HEK293 (cell line): ENCODE results near the gene PPP2R3C.

ENCODE experiments used
- CTCF ChIA-PET: fragments of 350-600 bp; formaldehyde crosslinking; extraction: SDS; loops from one replicate; lab custom pipeline; 2021; ENCODE audit warnings: antibody characterized with exemption; lab: Yijun Ruan, JAX
- POLR2A ChIA-PET: fragments of 300-600 bp; formaldehyde crosslinking; extraction: SDS; loops from one replicate; lab custom pipeline; 2020; ENCODE audit warnings: antibody characterized with exemption, inconsistent platforms; lab: Yijun Ruan, JAX
- H3K27ac ChIP-seq: fragments of 200-500 bp; sonication (Bioruptor generic); 2 replicates; pipeline ENCODE4 v1.5.1; 2014; ENCODE audit warnings: low read depth, low read length, control low read depth, inconsistent platforms; ENCODE audit errors: extremely low read depth
- H3K36me3 ChIP-seq, 2 experiments: fragments of 200-500 bp in 1 of 2; sonication (Bioruptor generic) in 1 of 2; 1 replicate in 1 of 2; 2 replicates in 1 of 2; pipeline ENCODE4 v1.5.1; 2014 to 2017; ENCODE audit warnings: inconsistent platforms in 2 of 2, low read length in 2 of 2; ENCODE audit not compliant: control insufficient read depth in 2 of 2, insufficient read depth in 1 of 2
- H3K4me1 ChIP-seq: fragments of 200-500 bp; sonication (Bioruptor generic); 2 replicates; pipeline ENCODE4 v1.5.1; 2014; ENCODE audit warnings: mild to moderate bottlenecking, low read length, inconsistent platforms; ENCODE audit not compliant: control insufficient read depth, insufficient read depth
- H3K4me3 ChIP-seq: 2 replicates; pipeline ENCODE4 v1.5.1; 2011; ENCODE audit warnings: low read depth, mild to moderate bottlenecking, control low read depth, low read length, moderate library complexity
- H3K9me3 ChIP-seq: fragments of 200-500 bp; sonication (Bioruptor generic); 2 replicates; pipeline ENCODE4 v1.5.1; 2014; ENCODE audit warnings: low read depth, low read length, inconsistent platforms; ENCODE audit not compliant: control insufficient read depth, insufficient read depth
- GLI4 ChIP-seq: fragments of 450-650 bp; formaldehyde crosslinking; IDR thresholded peaks from 2 replicates; pipeline ENCODE4 v1.5.1; 2016; ENCODE audit warnings: missing biosample characterization, missing genetic modification characterization
- GLIS2 ChIP-seq: fragments of 450-650 bp; formaldehyde crosslinking; IDR thresholded peaks from 2 replicates; pipeline ENCODE4 v1.5.1; 2016; ENCODE audit warnings: missing biosample characterization, missing genetic modification characterization
- HOXC10 ChIP-seq: sonication (generic); formaldehyde crosslinking; IDR thresholded peaks from 2 replicates; pipeline ENCODE4 v1.8.1; 2023; ENCODE audit warnings: mild to moderate bottlenecking, missing genetic modification reagents
- HOXD13 ChIP-seq: sonication (generic); formaldehyde crosslinking; IDR thresholded peaks from 2 replicates; pipeline ENCODE4 v1.8.0; 2022; ENCODE audit warnings: missing genetic modification reagents, borderline replicate concordance
- IKZF3 ChIP-seq: fragments of 450-650 bp; IDR thresholded peaks from 2 replicates; pipeline ENCODE4 v1.5.0; 2018; ENCODE audit warnings: missing biosample characterization, mild to moderate bottlenecking, missing genetic modification characterization, moderate library complexity
- KLF9 ChIP-seq: fragments of 450-650 bp; formaldehyde crosslinking; IDR thresholded peaks from 2 replicates; pipeline ENCODE4 v1.5.1; 2016; ENCODE audit warnings: missing biosample characterization, missing genetic modification characterization, low read depth
- PATZ1 ChIP-seq: fragments of 450-650 bp; formaldehyde crosslinking; IDR thresholded peaks from 2 replicates; pipeline ENCODE4 v1.5.1; 2016; ENCODE audit warnings: missing biosample characterization, missing genetic modification characterization
- PRDM4 ChIP-seq: fragments of 450-650 bp; formaldehyde crosslinking; IDR thresholded peaks from 2 replicates; pipeline ENCODE4 v1.5.1; 2017; ENCODE audit warnings: missing biosample characterization, missing genetic modification characterization
- SETDB1 ChIP-seq: IDR thresholded peaks from one replicate; pipeline ENCODE4 v1.6.1; 2017; ENCODE audit warnings: mild to moderate bottlenecking, low read length, moderate library complexity, mixed read lengths; ENCODE audit not compliant: insufficient read length
- YY1 ChIP-seq: fragments of 450-650 bp; formaldehyde crosslinking; IDR thresholded peaks from 2 replicates; pipeline ENCODE4 v1.5.1; 2018; ENCODE audit warnings: missing biosample characterization, missing genetic modification characterization
- ZBTB8A ChIP-seq: fragments of 450-650 bp; formaldehyde crosslinking; IDR thresholded peaks from 2 replicates; pipeline ENCODE4 v1.5.1; 2016; ENCODE audit warnings: missing biosample characterization, missing genetic modification characterization
- ZEB2 ChIP-seq: fragments of 450-650 bp; formaldehyde crosslinking; IDR thresholded peaks from 2 replicates; pipeline ENCODE4 v1.5.1; 2016; ENCODE audit warnings: missing biosample characterization, missing genetic modification characterization
- ZFP37 ChIP-seq: fragments of 450-650 bp; formaldehyde crosslinking; IDR thresholded peaks from 2 replicates; pipeline ENCODE4 v1.5.1; 2016; ENCODE audit warnings: missing biosample characterization, missing genetic modification characterization
- ZNF302 ChIP-seq: fragments of 450-650 bp; formaldehyde crosslinking; IDR thresholded peaks from 2 replicates; pipeline ENCODE4 v1.5.1; 2016; ENCODE audit warnings: missing biosample characterization, missing genetic modification characterization, low read depth
- ZNF341 ChIP-seq: fragments of 450-650 bp; formaldehyde crosslinking; IDR thresholded peaks from 2 replicates; pipeline ENCODE4; 2016; ENCODE audit warnings: low read depth, missing biosample characterization, missing genetic modification characterization
- ZNF394 ChIP-seq: fragments of 450-650 bp; formaldehyde crosslinking; IDR thresholded peaks from 2 replicates; pipeline ENCODE4 v1.5.1; 2016; ENCODE audit warnings: missing biosample characterization, missing genetic modification characterization, mild to moderate bottlenecking, moderate library complexity, borderline replicate concordance
- ZNF701 ChIP-seq: fragments of 450-650 bp; formaldehyde crosslinking; IDR thresholded peaks from 2 replicates; pipeline ENCODE4 v1.5.1; 2016; ENCODE audit warnings: missing biosample characterization, missing genetic modification characterization
- ZNF776 ChIP-seq: fragments of 450-650 bp; formaldehyde crosslinking; IDR thresholded peaks from 2 replicates; pipeline ENCODE4 v1.5.0; 2017; ENCODE audit warnings: missing biosample characterization, missing genetic modification characterization, borderline replicate concordance
- ZSCAN16 ChIP-seq: fragments of 450-650 bp; formaldehyde crosslinking; IDR thresholded peaks from 2 replicates; pipeline ENCODE4 v1.5.1; 2016; ENCODE audit warnings: missing biosample characterization, missing genetic modification characterization
- ZXDB ChIP-seq: fragments of 450-650 bp; formaldehyde crosslinking; IDR thresholded peaks from 2 replicates; pipeline ENCODE4 v1.5.1; 2016; ENCODE audit warnings: missing biosample characterization, missing genetic modification characterization

The PPP2R3C gene

DNA sequence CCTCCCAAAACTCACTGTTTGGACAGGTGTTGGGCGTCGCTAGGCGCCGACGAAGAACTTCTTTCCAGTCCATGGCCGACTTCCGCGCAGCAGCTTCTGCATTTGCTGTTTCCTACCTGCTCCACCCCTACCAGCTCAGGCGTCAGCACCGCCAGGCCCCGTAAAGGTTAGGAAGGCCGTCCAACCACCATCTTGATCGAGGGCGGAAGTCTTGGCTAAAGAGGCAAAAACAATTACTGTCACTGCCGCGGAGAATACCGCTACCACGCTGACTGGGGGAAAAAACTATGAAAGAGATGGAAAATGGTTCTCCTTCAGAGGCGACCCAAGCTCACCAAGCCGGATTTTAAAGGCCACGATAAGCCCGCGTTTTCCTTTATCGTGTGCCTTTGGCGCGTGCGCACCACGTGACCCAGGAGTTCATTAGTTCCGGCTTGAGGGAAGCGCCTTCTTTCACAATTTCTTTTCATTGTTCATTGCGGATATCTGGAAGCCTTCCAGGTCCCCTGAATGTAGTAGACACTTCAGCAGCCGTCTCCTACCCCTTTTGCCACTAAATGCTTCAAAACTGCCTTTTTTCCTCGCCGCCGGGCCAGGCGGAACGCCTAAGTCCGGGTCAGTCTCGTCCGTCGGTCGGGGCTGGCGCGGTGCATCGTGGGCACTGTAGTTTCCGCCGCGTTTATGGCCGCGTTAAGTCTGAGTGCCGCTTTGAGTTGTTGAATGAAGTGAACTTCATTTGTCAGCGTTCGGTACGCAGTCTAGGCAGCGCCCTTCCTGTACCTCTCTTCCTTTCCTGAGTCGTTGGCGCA is at the start of gene PPP2R3C, which contains the start of gene PRORP (continued):
- no peak for TF ChIP-seq ZNF701 (tag by site-specific recombination)
- TF ChIP-seq ZNF394 (tag by site-specific recombination), result peak; percentile 31; the same call in 1 of the 2 replicates
- peak; percentile 61; the same call in 1 of the 2 replicates for TF ChIP-seq HOXD13 (CRISPR knock-in tag)
- TF ChIP-seq ZXDB (tag by site-specific recombination), result peak; percentile 95
- no peak for TF ChIP-seq ZNF302
- TF ChIP-seq ZNF341 (tag by site-specific recombination), result peak; percentile 96
- no peak for TF ChIP-seq IKZF3 (tag by site-specific recombination)
- TF ChIP-seq YY1 (tag by site-specific recombination), result peak; percentile 88
- no peak for TF ChIP-seq GLI4 (tag by site-specific recombination)
- peak; percentile 91 for TF ChIP-seq ZBTB8A (tag by site-specific recombination)
- TF ChIP-seq ZNF776 (tag by site-specific recombination), result no peak

- ChIA-PET CTCF (interaction anchor here (0.6 kb wide), 1 partner anchor 18 kb away, joined by 4 read pairs; no protein-coding TSS in a partner anchor), POLR2A (no interaction called here)
- Histone ChIP-seq H3K9me3 (no peaks in the 10 kb centered on the region), H3K4me1 (no peaks in the 10 kb centered on the region), H3K4me3 (no peak overlapping the region), H3K27ac (no peak overlapping the region), H3K36me3 (peaks cover 5 to 10% of the 10 kb centered on the region in 2 experiments)
- no peak for TF ChIP-seq PATZ1 (tag by site-specific recombination)
- no peak for TF ChIP-seq HOXC10
- no peak for TF ChIP-seq GLIS2 (tag by site-specific recombination)
- no peak for TF ChIP-seq KLF9 (tag by site-specific recombination)
- TF ChIP-seq PRDM4 (tag by site-specific recombination), result no peak
- TF ChIP-seq ZNF701 (tag by site-specific recombination), result no peak
These were observed 45.7 kb upstream of the PPP2R3C start for GRCh38 chr14:35167496-35167895.

GRCh38 chr14:35164849-35165248 is 43.1 kb upstream of the PPP2R3C start:
- ChIA-PET POLR2A (interaction anchor here (0.6 kb wide), 1 partner anchor 492 kb away, joined by 3 read pairs; no protein-coding TSS in a partner anchor), CTCF (no interaction called here)
- H3K4me1 ChIP-seq, result peaks cover 4% of the 10 kb centered on the region; the same call in 1 of the 2 replicates

More at GRCh38 chr14:35164849-35165248, 43.1 kb upstream of the PPP2R3C start:
- H3K9me3 ChIP-seq, result no peaks in the 10 kb centered on the region
- no peak overlapping the region for H3K27ac ChIP-seq
- TF ChIP-seq ZEB2 (tag by site-specific recombination) (no peak), SETDB1 (no peak), ZFP37 (tag by site-specific recombination) (no peak), ZSCAN16 (tag by site-specific recombination) (no peak)
- TF ChIP-seq, all 188 proteins: peak for 0
- no peak overlapping the region for H3K4me3 ChIP-seq
- H3K36me3 ChIP-seq, result peaks cover 1 to 10% of the 10 kb centered on the region in 2 experiments
